Heart right ventricle (tissue), 16 donors: ENCODE results near the gene BNIP2. TPM values are rescaled to one million over a fixed set of nuclear protein-coding genes. Genes with fewer than 3 reads are reported as not detected.

Experiments used
- ATAC-seq, 8 donors: fragments of 200-7000 bp; cut with Tn5 transposase; one replicate each; pipeline ENCODE4 v1.9.1; 2020; ENCODE audit warnings: mild to moderate bottlenecking in 8 of 8, moderate library complexity in 8 of 8, moderate number of reproducible peaks in 1 of 8
- DNase-seq, 2 donors: peaks; one replicate each; pipeline ENCODE4 v3.0.0-alpha.2; 2020
- H3K27ac ChIP-seq, 10 donors: fragments of 200-600 bp; sonication (generic) in 2 of 10; one replicate each; pipeline versions ENCODE4 v1.5.0 to v1.8.0; 2020 to 2022; ENCODE audit warnings: mild to moderate bottlenecking in 3 of 10
- H3K27me3 ChIP-seq, 7 donors: fragments of 200-600 bp; one replicate each; pipeline ENCODE4 v1.8.0; 2021 to 2022; ENCODE audit warnings: mild to moderate bottlenecking in 2 of 7
- H3K36me3 ChIP-seq, 9 donors: fragments of 200-600 bp; sonication (generic) in 1 of 9; one replicate each; pipeline versions ENCODE4 v1.5.0 to v1.8.0; 2020 to 2022; ENCODE audit warnings: mild to moderate bottlenecking in 2 of 9
- H3K4me1 ChIP-seq, 9 donors: fragments of 200-600 bp; sonication (generic) in 1 of 9; one replicate each; pipeline versions ENCODE4 v1.5.0 to v1.8.0; 2020 to 2022; ENCODE audit warnings: mild to moderate bottlenecking in 4 of 9
- H3K4me3 ChIP-seq, 10 donors: fragments of 200-600 bp; sonication (generic) in 2 of 10; one replicate each; pipeline versions ENCODE4 v1.5.0 to v1.8.0; 2020 to 2022; ENCODE audit warnings: mild to moderate bottlenecking in 7 of 10, moderate library complexity in 2 of 10
- H3K9me3 ChIP-seq, 11 donors: fragments of 200-600 bp in 10 of 11; sonication (generic) in 2 of 11; one replicate each; pipeline versions ENCODE4 v1.5.0 to v1.8.0; 2013 to 2022; ENCODE audit warnings: mild to moderate bottlenecking in 2 of 11, control low read depth in 1 of 11, moderate library complexity in 1 of 11
- CTCF ChIP-seq, 9 donors: fragments of 200-600 bp; sonication (generic) in 2 of 9; IDR thresholded peaks; one replicate each; pipeline versions ENCODE4 v1.5.0 to v1.8.0; 2021 to 2022; ENCODE audit warnings: antibody characterized with exemption in 9 of 9, mild to moderate bottlenecking in 5 of 9, moderate library complexity in 1 of 9
- WGBS, 2 donors: extraction: QIAGEN DNeasy Blood & Tissue Kit; methylation state at CpG; one replicate each; pipeline ENCODE4 v1.1.7; 2013; ENCODE audit warnings: inconsistent platforms in 1 of 2; 5-methylcytosine and 5-hydroxymethylcytosine counted together
- intact Hi-C, 10 donors: fragments of 100-400 bp; cut with DNase I; formaldehyde crosslinking; loops; one replicate each; pipeline versions ENCODE4 v1.11.1 to v1.14.2; 2022
- polyA plus RNA-seq, 2 donors: library from polyadenylated mRNA; stranded (reverse); fragments of 200-250 nt; gene quantifications; one replicate each; pipeline ENCODE4 v1.2.3, GENCODE V29; 2013
- total RNA-seq, 10 donors: library from RNA; stranded (reverse); fragmentation: NEBNext Ultra II Directional in 3 of 10; extraction: Animal tissue kit (Norgen Biotek cat#: 25700) in 3 of 10; gene quantifications; one replicate each; pipeline versions ENCODE4 v1.2.1 to v1.2.4, GENCODE V29; 2021 to 2023
- donor health status: Arrhythmogenic right ventricular cardiomyopathy.
- donor health status: ischemic (EF 13 %, LVEDD 7.1; RV severe dilation, severe dysfunction).
- donor health status: healthy with polysubstance abuse.
- donor health status: DM: no; HTN: yes; CAD: no.
- donor health status: DM: no; HTN: no; CAD: no.
- donor health status: ischemic (EF 25% LVEDD 6.9; RV normal size, moderate dysfunction).
- donor health status: ischemic (EF 25% LVEDD 5.7; RV mildly dilated, moderate dysfunction).
- donor health status: healthy.
- donor health status: DM: yes; HTN: yes; CAD: no.
- donor health status: Ischemic cardiomyopathy.
- donor health status: ischemic (EF 35%, LVEDD 5.7; RV mildly dilated, moderate dysfunction).
- donor health status: nonischemic (EF 11% LVEDD 7.7; RV severe dilation, severe dysfunction).
- donor health status: DM: yes; HTN: yes; CAD: no.
- donor health status: PGD.
- donor health status: ischemic (EF 29% LVEDD 5.4; RV normal size, mild dysfunction).
- donor health status: nonischemic (EF 23%, LVEDD 6.1; RV moderate dilation, normal function).

BNIP2 gene
- total and polyA plus RNA-seq, 12 donors = 28.3 to 96.6 (median 78.3) TPM

GRCh38 chr15:59657635-59658125 is 31.4 kb downstream of the BNIP2 start:
- TF ChIP-seq CTCF (IDR thresholded peaks at IDR 0.05) = no peak
- intact Hi-C loops = loop anchor here in 1 of 10 donors (2.0 to 10.0 kb wide), 2 partner anchors 31 to 723 kb away; partner anchors contain the start of genes BNIP2 and SLTM
- ATAC-seq (peak in 6 of 8 donors; percentile 2 to 46 (median 27)), DNase-seq (no peak)
- Histone ChIP-seq H3K36me3 (peaks cover 0 to 53% (median 9%) of the 10 kb centered on the region in 9 donors), H3K4me1 (peaks cover 0 to 38% (median 29%) of the 10 kb centered on the region in 9 donors), H3K27ac (peak overlapping the region in 8 of 10 donors; percentile 59 to 90 (median 86)), H3K9me3 (peaks cover 0 to 2% (median 0%) of the 10 kb centered on the region in 11 donors), H3K27me3 (no peaks in the 10 kb centered on the region), H3K4me3 (peak overlapping the region in 9 of 10 donors; percentile 73 to 98 (median 91))
- 35 to 38% methylated on average over 23 of the region's 23 CpGs for WGBS, 2 donors

GRCh38 chr15:59656897-59657634 is 32.1 kb downstream of the BNIP2 start, which contains the start of gene GTF2A2:
Gene GTF2A2, minus strand, starts transcription at chr15:59657515. Its CDS starts 5,238 bp downstream, at chr15:59652277.
- DNase-seq = peak; percentile 95 to 96
- H3K4me1 ChIP-seq = peaks cover 0 to 32% (median 23%) of the 10 kb centered on the region in 9 donors
- peaks cover 0 to 53% (median 11%) of the 10 kb centered on the region in 9 donors for H3K36me3 ChIP-seq
- intact Hi-C loops = loop anchor here in 1 of 10 donors (2.0 to 10.0 kb wide), 2 partner anchors 32 to 722 kb away; partner anchors contain the start of genes BNIP2 and SLTM
- 1% methylated on average over 59 of the region's 59 CpGs for WGBS, 2 donors
- no peaks in the 10 kb centered on the region for H3K27me3 ChIP-seq
- peaks cover 0 to 8% (median 0%) of the 10 kb centered on the region in 11 donors for H3K9me3 ChIP-seq
- peak within 1 kb of the TSS; percentile 73 to 99 (median 92) for H3K4me3 ChIP-seq
- no peak for TF ChIP-seq CTCF (IDR thresholded peaks at IDR 0.05)
- H3K27ac ChIP-seq = peak within 1 kb of the TSS in 9 of 10 donors; percentile 59 to 90 (median 85)
- ATAC-seq = peak; percentile 100

GRCh38 chr15:59654046-59654445 is 35.1 kb downstream of the BNIP2 start:
- intact Hi-C loops = loop anchor here in 1 of 10 donors (10.0 kb wide), 1 partner anchor 719 kb away; the partner anchor contains the start of gene SLTM
- DNase-seq = no peak
- H3K9me3 ChIP-seq = peaks cover 0 to 12% (median 0%) of the 10 kb centered on the region in 11 donors
- H3K36me3 ChIP-seq = peaks cover 0 to 53% (median 24%) of the 10 kb centered on the region in 9 donors
- no peak overlapping the region for H3K4me3 ChIP-seq
- no peak overlapping the region for H3K27ac ChIP-seq
- WGBS, 2 donors = 90 to 95% methylated on average over 1 of the region's 1 CpG
- no peak for TF ChIP-seq CTCF (IDR thresholded peaks at IDR 0.05)
- peaks cover 0 to 35% (median 27%) of the 10 kb centered on the region in 9 donors for H3K4me1 ChIP-seq
- H3K27me3 ChIP-seq = no peaks in the 10 kb centered on the region
- ATAC-seq = no peak

- TF ChIP-seq CTCF (IDR thresholded peaks at IDR 0.05) = no peak
- no peaks in the 10 kb centered on the region for H3K27me3 ChIP-seq
- no peak overlapping the region for H3K4me3 ChIP-seq
- H3K4me1 ChIP-seq = peaks cover 0 to 14% (median 7%) of the 10 kb centered on the region in 9 donors
- peaks cover 0 to 12% (median 0%) of the 10 kb centered on the region in 11 donors for H3K9me3 ChIP-seq
- intact Hi-C loops = loop anchor here in 1 of 10 donors (10.0 kb wide), 1 partner anchor 715 kb away; the partner anchor contains the start of gene SLTM
- H3K27ac ChIP-seq = no peak overlapping the region
- H3K36me3 ChIP-seq = peaks cover 0 to 94% (median 36%) of the 10 kb centered on the region in 9 donors
- ATAC-seq (no peak), DNase-seq (no peak)
These were observed 39.5 kb downstream of the BNIP2 start for GRCh38 chr15:59649603-59650002.
